ENCODE measurements around the gene FRMD3. TPM values are rescaled to one million over a fixed set of nuclear protein-coding genes. Genes with fewer than 3 reads are reported as not detected.

FRMD3 gene
- 1 to 10 TPM in 1 of 2 experiments, under 1 TPM in 1; 0.62 to 1.1 TPM for total RNA-seq

DNA sequence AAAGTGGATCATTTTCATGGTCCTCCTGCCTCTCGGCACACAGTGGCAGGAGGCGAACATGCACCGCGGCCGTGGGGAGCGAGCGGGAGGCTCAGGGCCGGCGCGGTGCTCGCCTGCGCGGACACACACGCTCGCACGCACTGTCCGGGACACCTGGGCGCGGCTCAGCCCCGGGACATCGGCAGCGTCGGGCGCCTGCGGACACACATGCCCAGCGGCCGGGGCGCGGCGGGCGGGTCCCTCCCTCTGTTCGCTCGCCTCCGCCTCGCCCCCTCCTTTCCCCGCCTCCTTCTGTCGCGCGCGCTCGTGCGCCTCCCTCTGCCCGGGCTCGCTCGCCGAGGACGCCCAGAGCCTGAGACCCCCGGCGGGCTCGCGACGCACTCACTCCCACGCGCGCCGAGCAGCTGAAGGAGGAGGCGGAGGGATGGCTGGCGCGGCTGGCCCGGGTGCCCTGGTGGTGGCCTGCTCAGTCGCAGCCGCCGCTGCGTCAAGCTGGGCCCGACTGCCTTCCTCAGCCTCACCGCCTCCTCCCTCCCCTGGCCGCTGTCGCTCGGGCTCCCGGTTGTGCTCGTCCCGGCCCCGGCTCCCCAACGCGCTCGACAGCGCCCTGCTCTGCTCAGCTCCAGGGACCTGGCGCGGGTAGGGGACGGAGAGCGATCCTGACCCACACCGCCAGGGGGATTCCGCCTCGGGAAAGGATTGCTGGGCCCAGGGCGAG lies at the start of gene FRMD3:
Gene FRMD3, minus strand, starts transcription at position 230 of the 718 bp plus-strand sequence. Its CDS starts 170 bp downstream, at position 60.
- no peaks in the 10 kb centered on the region for H3K9me3 Mint-ChIP-seq
- POLR2A ChIA-PET: no interaction called here
- DNase-seq: peak; percentile 22
- peaks cover 52% of the 10 kb centered on the region for H3K27me3 Mint-ChIP-seq
- H3K4me1 Mint-ChIP-seq: peaks cover 3% of the 10 kb centered on the region
- CTCF ChIA-PET: interaction anchor here (0.6 to 1.1 kb wide), 2 partner anchors 16 to 905 kb away, joined by 3 read pairs; no protein-coding TSS in a partner anchor
- H3K27ac Mint-ChIP-seq: no peak within 1 kb of the TSS
- H3K36me3 Mint-ChIP-seq (ENCODE audit: low read depth): no peaks in the 10 kb centered on the region
- H3K4me3 Mint-ChIP-seq: peak within 1 kb of the TSS; percentile 56

DNA sequence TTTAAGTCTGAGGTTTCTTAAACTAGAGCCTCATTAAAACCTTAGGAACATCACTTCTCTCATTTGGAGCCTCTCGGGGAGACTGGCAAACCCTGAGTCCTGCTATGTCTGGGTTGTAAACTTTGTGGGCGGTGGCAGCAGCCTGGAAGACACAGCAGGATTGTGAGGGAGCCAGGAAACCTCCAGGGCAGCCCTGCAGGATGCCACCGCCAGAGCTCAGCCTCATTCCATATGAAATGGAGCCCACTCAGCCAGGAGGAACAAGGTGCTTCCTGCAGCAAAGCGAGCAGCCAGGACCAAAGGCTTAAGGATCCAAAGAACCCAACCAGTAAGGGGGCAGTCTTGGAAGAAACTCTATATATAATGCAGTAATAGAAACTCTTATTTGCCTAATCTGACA lies 46.8 kb upstream of the FRMD3 start:
- Mint-ChIP-seq H3K27me3 (no peaks in the 10 kb centered on the region), H3K9me3 (no peaks in the 10 kb centered on the region), H3K4me1 (no peaks in the 10 kb centered on the region), H3K36me3 (ENCODE audit: low read depth) (no peaks in the 10 kb centered on the region), H3K4me3 (no peak overlapping the region), H3K27ac (no peak overlapping the region)
- POLR2A ChIA-PET: no interaction called here
- CTCF ChIA-PET: no interaction called here
- DNase-seq: no peak

- ChIA-PET CTCF (interaction anchor here (0.5 kb wide), 1 partner anchor 113 kb away, joined by 3 read pairs; no protein-coding TSS in a partner anchor), POLR2A (no interaction called here)
- no peaks in the 10 kb centered on the region for H3K27me3 Mint-ChIP-seq
- H3K9me3 Mint-ChIP-seq: peaks cover 2% of the 10 kb centered on the region
- no peak overlapping the region for H3K27ac Mint-ChIP-seq
- H3K4me3 Mint-ChIP-seq: no peak overlapping the region
- H3K4me1 Mint-ChIP-seq: no peaks in the 10 kb centered on the region
- peak; percentile 29 for DNase-seq
- no peaks in the 10 kb centered on the region for H3K36me3 Mint-ChIP-seq (ENCODE audit: low read depth)
Observed at GRCh38 chr9:83583151-83584014, 45.2 kb upstream of the FRMD3 start.

GRCh38 chr9:83582029-83582428 lies 43.8 kb upstream of the FRMD3 start:
- ChIA-PET POLR2A (no interaction called here), CTCF (no interaction called here)
- no peak overlapping the region for H3K4me3 Mint-ChIP-seq
- no peaks in the 10 kb centered on the region for H3K27me3 Mint-ChIP-seq
- H3K36me3 Mint-ChIP-seq (ENCODE audit: low read depth): no peaks in the 10 kb centered on the region
- H3K27ac Mint-ChIP-seq: no peak overlapping the region
- H3K9me3 Mint-ChIP-seq: peaks cover 9% of the 10 kb centered on the region
- no peaks in the 10 kb centered on the region for H3K4me1 Mint-ChIP-seq
- DNase-seq: no peak

GRCh38 chr9:83574482-83574881 lies 36.3 kb upstream of the FRMD3 start:
- ChIA-PET CTCF (no interaction called here), POLR2A (no interaction called here)
- no peaks in the 10 kb centered on the region for H3K27me3 Mint-ChIP-seq
- no peak overlapping the region for H3K27ac Mint-ChIP-seq
- H3K4me1 Mint-ChIP-seq: peaks cover 3% of the 10 kb centered on the region
- no peak overlapping the region for H3K4me3 Mint-ChIP-seq
- DNase-seq: no peak
- peaks cover 9% of the 10 kb centered on the region for H3K9me3 Mint-ChIP-seq
- H3K36me3 Mint-ChIP-seq (ENCODE audit: low read depth): no peaks in the 10 kb centered on the region

DNA sequence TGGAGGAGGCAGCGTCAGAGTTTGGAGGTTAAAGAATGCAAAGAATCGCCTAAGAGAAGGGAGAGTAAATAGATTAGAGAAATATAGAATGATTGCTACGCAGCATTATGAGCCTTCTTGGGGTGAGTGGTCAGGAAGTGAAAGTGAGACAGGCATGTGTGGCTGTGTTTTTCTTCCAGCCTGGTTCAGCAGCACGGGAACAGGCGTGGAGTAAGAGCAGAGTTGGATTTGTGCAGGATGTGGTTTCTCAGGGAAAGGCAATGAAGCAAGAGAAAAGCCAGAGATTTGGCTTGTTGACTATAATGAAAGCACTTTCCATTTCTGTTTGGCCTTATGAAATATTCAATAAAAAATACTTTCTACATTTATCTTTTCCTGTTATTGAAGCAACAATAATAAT lies 34.3 kb upstream of the FRMD3 start:
- no peaks in the 10 kb centered on the region for H3K27me3 Mint-ChIP-seq
- no peaks in the 10 kb centered on the region for H3K36me3 Mint-ChIP-seq (ENCODE audit: low read depth)
- ChIA-PET CTCF (no interaction called here), POLR2A (no interaction called here)
- peaks cover 2% of the 10 kb centered on the region for H3K9me3 Mint-ChIP-seq
- no peak for DNase-seq
- H3K27ac Mint-ChIP-seq: no peak overlapping the region
- peaks cover 3% of the 10 kb centered on the region for H3K4me1 Mint-ChIP-seq
- H3K4me3 Mint-ChIP-seq: no peak overlapping the region

DNA sequence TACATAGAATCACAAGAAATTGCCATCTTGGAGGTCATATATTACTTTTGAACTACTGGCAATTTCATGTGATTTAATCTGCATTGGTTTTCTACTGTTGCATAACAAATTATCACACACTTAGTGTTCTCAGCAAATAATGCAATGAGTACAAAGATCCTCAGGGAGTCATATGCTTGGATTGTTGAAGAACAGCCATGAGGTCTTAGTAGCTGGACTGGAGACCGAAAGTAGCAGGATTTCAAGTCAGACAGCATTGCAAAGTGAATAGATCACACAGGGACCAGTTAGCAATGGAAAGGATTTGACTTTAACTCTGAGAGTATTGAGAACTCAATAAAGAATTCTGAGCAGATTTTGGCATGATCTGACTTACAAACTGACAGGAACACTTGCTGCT lies 32.2 kb upstream of the FRMD3 start:
- DNase-seq: no peak
- Mint-ChIP-seq H3K36me3 (ENCODE audit: low read depth) (no peaks in the 10 kb centered on the region), H3K9me3 (no peaks in the 10 kb centered on the region), H3K27me3 (no peaks in the 10 kb centered on the region), H3K4me1 (peaks cover 3% of the 10 kb centered on the region), H3K4me3 (no peak overlapping the region), H3K27ac (no peak overlapping the region)
- ChIA-PET POLR2A (no interaction called here), CTCF (no interaction called here)

DNA sequence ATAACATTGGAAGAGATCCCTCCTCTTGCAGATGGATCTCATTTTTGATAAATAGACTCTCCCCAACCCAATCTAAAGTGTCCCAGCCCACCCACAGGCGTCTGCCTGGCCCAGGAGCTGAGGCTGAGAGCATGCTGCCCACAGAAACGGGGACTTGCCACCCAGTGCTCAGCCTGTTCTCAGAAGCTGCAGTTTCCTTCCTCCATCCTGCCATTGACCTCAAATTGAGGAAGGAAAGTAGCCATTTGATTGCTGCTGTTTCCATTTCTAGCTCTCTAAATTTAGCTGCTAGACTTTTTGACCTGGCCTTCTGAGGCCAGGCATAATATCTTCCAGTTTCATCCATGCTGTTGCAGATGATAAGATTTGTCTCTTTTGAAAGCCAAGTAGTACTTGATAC lies 31.1 kb upstream of the FRMD3 start:
- DNase-seq: no peak
- no peak overlapping the region for H3K27ac Mint-ChIP-seq
- H3K36me3 Mint-ChIP-seq (ENCODE audit: low read depth): no peaks in the 10 kb centered on the region
- CTCF ChIA-PET: no interaction called here
- H3K4me1 Mint-ChIP-seq: peaks cover 3% of the 10 kb centered on the region
- no peaks in the 10 kb centered on the region for H3K27me3 Mint-ChIP-seq
- H3K4me3 Mint-ChIP-seq: no peak overlapping the region
- POLR2A ChIA-PET: no interaction called here
- no peaks in the 10 kb centered on the region for H3K9me3 Mint-ChIP-seq

DNA sequence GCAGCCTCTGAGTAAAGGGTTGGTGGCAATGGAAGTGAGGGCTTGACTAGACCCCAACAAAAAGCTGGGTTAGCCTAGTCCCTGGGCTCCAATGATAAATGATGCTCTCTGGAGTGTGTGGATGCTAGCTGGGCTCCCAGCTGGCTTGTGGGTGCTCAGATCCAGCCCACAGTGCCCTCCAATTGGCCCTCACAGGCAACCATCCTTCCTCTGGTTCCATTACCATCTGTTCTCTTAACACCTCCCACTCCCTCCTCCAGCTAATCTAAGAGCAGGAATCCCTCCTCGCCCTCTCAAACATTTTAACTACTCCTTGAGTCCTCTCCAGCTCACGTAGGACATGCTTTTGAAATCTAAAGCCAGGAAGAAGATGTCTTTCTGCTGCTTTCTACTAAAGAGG lies 25.2 kb upstream of the FRMD3 start:
- Mint-ChIP-seq H3K9me3 (no peaks in the 10 kb centered on the region), H3K27me3 (no peaks in the 10 kb centered on the region), H3K4me3 (no peak overlapping the region), H3K4me1 (no peaks in the 10 kb centered on the region), H3K27ac (no peak overlapping the region), H3K36me3 (ENCODE audit: low read depth) (no peaks in the 10 kb centered on the region)
- CTCF ChIA-PET: no interaction called here
- POLR2A ChIA-PET: no interaction called here
- DNase-seq: no peak

DNA sequence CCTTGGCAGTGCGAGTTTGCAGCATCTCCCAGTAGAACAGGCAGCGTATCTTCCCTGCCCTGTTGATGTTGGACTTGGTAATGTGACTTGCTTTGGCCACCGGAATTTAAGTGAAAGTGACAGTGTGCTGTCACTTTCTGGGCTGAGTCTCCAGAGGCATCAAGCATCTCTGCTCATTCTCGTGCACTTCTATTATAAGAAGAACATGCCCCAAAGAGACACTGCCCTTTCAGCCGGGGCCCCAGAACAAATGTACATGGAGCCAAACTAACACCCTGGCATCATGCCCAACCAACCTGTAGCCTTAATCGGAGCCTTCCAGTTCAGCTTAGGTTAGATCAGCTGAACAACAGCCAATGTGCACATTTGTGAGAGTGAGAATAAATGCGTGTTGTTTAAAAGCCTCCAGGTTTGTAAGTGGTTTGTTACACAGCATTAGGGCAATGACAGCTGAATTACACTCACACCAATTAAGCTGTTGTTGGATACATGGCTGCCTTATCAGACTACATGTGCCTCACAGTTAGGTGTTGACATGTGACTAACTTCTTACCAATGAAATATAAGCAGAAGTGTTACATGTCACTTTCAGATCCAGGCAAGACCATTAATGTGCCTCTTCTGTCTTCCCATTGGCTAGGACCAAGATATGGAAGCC lies 22.1 kb upstream of the FRMD3 start:
- Mint-ChIP-seq H3K27me3 (no peaks in the 10 kb centered on the region), H3K27ac (no peak overlapping the region), H3K4me1 (no peaks in the 10 kb centered on the region), H3K36me3 (ENCODE audit: low read depth) (no peaks in the 10 kb centered on the region), H3K9me3 (no peaks in the 10 kb centered on the region), H3K4me3 (no peak overlapping the region)
- CTCF ChIA-PET: no interaction called here
- no peak for DNase-seq
- POLR2A ChIA-PET: no interaction called here

DNA sequence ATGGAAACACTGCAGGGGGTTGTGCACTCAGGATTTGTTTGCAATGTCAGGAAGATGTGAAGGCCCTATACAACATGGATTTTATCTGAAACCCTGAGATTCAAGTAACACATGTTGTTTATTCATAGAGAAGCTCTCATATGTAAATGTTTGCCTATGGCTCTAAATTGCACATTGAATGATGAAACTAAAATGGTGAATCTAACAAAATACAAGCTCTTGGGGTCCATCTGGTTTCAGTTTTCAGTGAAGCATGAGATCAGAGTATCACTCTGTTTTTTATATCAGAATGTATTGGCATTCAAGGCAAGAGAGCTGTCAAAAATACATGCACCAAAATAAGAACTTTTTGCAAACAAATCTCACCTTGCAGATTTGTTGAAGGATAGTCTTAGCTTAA lies 19.6 kb upstream of the FRMD3 start:
- Mint-ChIP-seq H3K4me3 (no peak overlapping the region), H3K27ac (no peak overlapping the region), H3K36me3 (ENCODE audit: low read depth) (no peaks in the 10 kb centered on the region), H3K9me3 (no peaks in the 10 kb centered on the region), H3K27me3 (no peaks in the 10 kb centered on the region), H3K4me1 (no peaks in the 10 kb centered on the region)
- DNase-seq: no peak
- POLR2A ChIA-PET: no interaction called here
- CTCF ChIA-PET: no interaction called here

GRCh38 chr9:83557317-83557716 lies 19.1 kb upstream of the FRMD3 start:
- H3K4me1 Mint-ChIP-seq: no peaks in the 10 kb centered on the region
- CTCF ChIA-PET: no interaction called here

DNA sequence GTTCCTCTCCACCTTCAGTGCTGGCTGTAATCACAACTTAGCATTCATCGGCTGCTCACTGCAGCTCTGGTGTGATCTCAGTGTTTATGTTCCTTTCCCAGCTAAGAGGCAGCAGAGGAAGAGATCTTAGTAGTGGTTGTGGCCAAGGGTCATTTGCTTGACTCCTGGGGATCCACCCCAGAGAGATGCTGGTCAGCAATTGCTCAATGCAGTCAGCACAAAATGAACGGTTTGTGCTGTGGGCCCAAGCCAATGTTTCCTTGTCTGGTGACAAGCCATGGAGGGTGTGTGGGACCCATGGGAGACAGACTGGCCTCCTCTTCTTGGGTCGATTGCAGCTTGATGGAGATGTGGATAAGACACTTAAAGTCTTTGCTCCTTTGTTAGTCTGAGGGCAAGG lies 16.1 kb upstream of the FRMD3 start:
- peaks cover 8% of the 10 kb centered on the region for H3K27me3 Mint-ChIP-seq
- no peaks in the 10 kb centered on the region for H3K4me1 Mint-ChIP-seq
- POLR2A ChIA-PET: no interaction called here
- peaks cover 2% of the 10 kb centered on the region for H3K9me3 Mint-ChIP-seq
- H3K36me3 Mint-ChIP-seq (ENCODE audit: low read depth): no peaks in the 10 kb centered on the region
- no peak for DNase-seq
- H3K27ac Mint-ChIP-seq: no peak overlapping the region
- H3K4me3 Mint-ChIP-seq: no peak overlapping the region
- CTCF ChIA-PET: no interaction called here

More at GRCh38 chr9:83557317-83557716, 19.1 kb upstream of the FRMD3 start:
- Mint-ChIP-seq H3K4me3 (no peak overlapping the region), H3K27me3 (no peaks in the 10 kb centered on the region), H3K27ac (no peak overlapping the region), H3K36me3 (ENCODE audit: low read depth) (no peaks in the 10 kb centered on the region), H3K9me3 (no peaks in the 10 kb centered on the region)
- no peak for DNase-seq
- POLR2A ChIA-PET: no interaction called here

All from activated CD4-positive, alpha-beta T cell treated with anti-CD3 and anti-CD28 coated beads, Interleukin-2, amount 10 ng/mL, durations not matched to agents 7 days and 5 days (primary cell).